Neuronal stem cell (in vitro differentiated cells): ENCODE results near the gene YBEY.

Source experiments
- DNase-seq: peaks from one replicate; pipeline ENCODE4 v3.0.0-alpha.2; 2013; ENCODE audit warnings: low spot score
- H2AFZ ChIP-seq: one replicate; pipeline ENCODE4 v1.6.1; 2013; ENCODE audit warnings: mild to moderate bottlenecking, low read length, inconsistent platforms
- H2AK5ac ChIP-seq: 2 replicates; pipeline ENCODE4 v1.6.1; 2013; ENCODE audit warnings: low read depth, mild to moderate bottlenecking, inconsistent platforms, low read length, moderate library complexity, mixed read lengths
- H2BK120ac ChIP-seq: 2 replicates; pipeline ENCODE4 v1.6.1; 2013; ENCODE audit warnings: low read depth, mild to moderate bottlenecking, inconsistent platforms, low read length, moderate library complexity, mixed read lengths
- H2BK12ac ChIP-seq: one replicate; pipeline ENCODE4 v1.6.1; 2013; ENCODE audit warnings: low read length, inconsistent platforms
- H2BK15ac ChIP-seq: 2 replicates; pipeline ENCODE4 v1.6.1; 2013; ENCODE audit warnings: mild to moderate bottlenecking, low read length, inconsistent platforms, mixed read lengths
- H2BK5ac ChIP-seq: one replicate; pipeline ENCODE4 v1.6.1; 2013; ENCODE audit warnings: inconsistent platforms, mild to moderate bottlenecking, low read length, moderate library complexity
- H3K14ac ChIP-seq: one replicate; pipeline ENCODE4 v1.6.1; 2013; ENCODE audit warnings: low read length, inconsistent platforms
- H3K18ac ChIP-seq: 2 replicates; pipeline ENCODE4 v1.6.1; 2013; ENCODE audit warnings: low read length, inconsistent platforms
- H3K23ac ChIP-seq: 2 replicates; pipeline ENCODE4 v1.6.1; 2013; ENCODE audit warnings: low read depth, mild to moderate bottlenecking, mixed read lengths, low read length, inconsistent platforms; ENCODE audit not compliant: poor library complexity
- H3K27ac ChIP-seq: replicated peaks from 3 replicates; pipeline ENCODE4 v1.5.1; 2013; ENCODE audit warnings: low read length, inconsistent platforms
- H3K27me3 ChIP-seq, 3 experiments: 2 replicates each; pipeline ENCODE4 v1.6.1; 2013; ENCODE audit warnings: low read length in 3 of 3, mild to moderate bottlenecking in 2 of 3, inconsistent platforms in 1 of 3, low read depth in 1 of 3, mixed read lengths in 1 of 3, moderate library complexity in 1 of 3; ENCODE audit not compliant: control insufficient read depth in 3 of 3, insufficient read depth in 3 of 3
- H3K36me3 ChIP-seq, 2 donors: replicated peaks in 1 of 2; 2 replicates each; pipeline ENCODE4 v1.6.1; 2013; ENCODE audit warnings: low read length in 2 of 2; ENCODE audit not compliant: control insufficient read depth in 2 of 2, insufficient read depth in 2 of 2
- H3K4ac ChIP-seq: 2 replicates; pipeline ENCODE4 v1.6.1; 2013; ENCODE audit warnings: inconsistent platforms, mild to moderate bottlenecking, low read length, moderate library complexity
- H3K4me1 ChIP-seq, 2 donors: 1 replicate in 1 of 2; 2 replicates in 1 of 2; pipeline ENCODE4 v1.6.1; 2013; ENCODE audit warnings: low read length in 2 of 2, low read depth in 1 of 2; ENCODE audit not compliant: control insufficient read depth in 2 of 2, insufficient read depth in 1 of 2
- H3K4me2 ChIP-seq: one replicate; pipeline ENCODE4 v1.6.1; 2013; ENCODE audit warnings: mild to moderate bottlenecking, low read length, inconsistent platforms; ENCODE audit not compliant: insufficient read depth, poor library complexity, severe bottlenecking
- H3K4me3 ChIP-seq, 2 donors: 2 replicates each; pipeline ENCODE4 v1.5.1; 2013; ENCODE audit warnings: low read length in 2 of 2, mild to moderate bottlenecking in 2 of 2, inconsistent platforms in 1 of 2, moderate library complexity in 1 of 2
- H3K79me1 ChIP-seq: one replicate; pipeline ENCODE4 v1.6.1; 2013; ENCODE audit warnings: low read depth, mild to moderate bottlenecking, inconsistent platforms, low read length, moderate library complexity
- H3K9ac ChIP-seq: one replicate; pipeline ENCODE4 v1.6.1; 2013; ENCODE audit warnings: mild to moderate bottlenecking, low read depth, low read length, inconsistent platforms; ENCODE audit not compliant: poor library complexity
- H3K9me3 ChIP-seq, 2 donors: replicated peaks in 1 of 2; 2 replicates each; pipeline versions ENCODE3 to v1.6.1; 2013; ENCODE audit warnings: low read length in 2 of 2, mild to moderate bottlenecking in 2 of 2, inconsistent platforms in 1 of 2, low read depth in 1 of 2, mixed read lengths in 1 of 2, moderate library complexity in 1 of 2; ENCODE audit not compliant: control insufficient read depth in 2 of 2, insufficient read depth in 1 of 2
- H4K8ac ChIP-seq: one replicate; pipeline ENCODE4 v1.6.1; 2013; ENCODE audit warnings: low read depth, mild to moderate bottlenecking, inconsistent platforms, low read length, moderate library complexity
- H4K91ac ChIP-seq: one replicate; pipeline ENCODE4 v1.6.1; 2013; ENCODE audit warnings: low read length, low read depth, mild to moderate bottlenecking, inconsistent platforms; ENCODE audit not compliant: poor library complexity
- WGBS, 2 donors: extraction: QIAGEN DNeasy Blood & Tissue Kit; methylation state at CpG; one replicate each; pipeline ENCODE4 v1.1.7; 2013; ENCODE audit warnings: missing lambda C conversion rate in 2 of 2, mixed read lengths in 1 of 2; ENCODE audit not compliant: insufficient read length in 2 of 2, insufficient replicate concordance in 1 of 2; ENCODE audit errors: extremely low coverage in 2 of 2; 5-methylcytosine and 5-hydroxymethylcytosine counted together

Gene YBEY

DNA sequence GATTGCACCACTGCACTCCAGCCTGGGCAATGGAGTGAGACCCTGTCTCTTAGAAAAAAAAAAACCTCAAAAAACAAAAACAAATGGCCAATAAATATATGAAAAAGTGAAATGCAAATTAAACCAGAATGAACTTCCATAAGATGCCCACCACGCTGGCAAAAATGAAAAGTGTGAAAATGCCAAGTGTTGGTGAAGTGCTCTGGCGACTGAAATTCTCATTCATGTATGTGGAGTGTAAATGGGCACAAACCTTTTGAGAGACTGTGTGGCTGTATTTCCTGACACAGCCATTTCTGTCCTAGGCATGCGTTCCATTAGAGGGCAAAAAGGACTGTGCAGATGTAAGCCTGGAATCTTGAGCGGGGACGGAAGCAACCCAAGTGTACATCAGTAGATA, 18.3 kb downstream of the YBEY start:
- no peak overlapping the region for H2AFZ ChIP-seq
- H3K4me3 ChIP-seq, result no peak overlapping the region
- no peak overlapping the region for H3K14ac ChIP-seq
- no peak overlapping the region for H2BK120ac ChIP-seq
- no CpG with 5 or more reads among the region's 5 CpGs for WGBS, 2 donors
- no peak overlapping the region for H3K27ac ChIP-seq
- no peak overlapping the region for H2BK5ac ChIP-seq
- no peak overlapping the region for H3K4ac ChIP-seq
- H2BK12ac ChIP-seq, result no peak overlapping the region
- H3K4me2 ChIP-seq, result no peak overlapping the region
- peaks cover 0 to 2% of the 10 kb centered on the region in 2 donors for H3K9me3 ChIP-seq
- peaks cover 38 to 85% of the 10 kb centered on the region in 2 donors for H3K36me3 ChIP-seq
- H2BK15ac ChIP-seq, result no peak overlapping the region
- H3K18ac ChIP-seq, result no peak overlapping the region
- H4K8ac ChIP-seq, result no peak overlapping the region
- H3K79me1 ChIP-seq, result no peaks in the 10 kb centered on the region
- H3K9ac ChIP-seq, result no peak overlapping the region
- H3K27me3 ChIP-seq, result no peaks in the 10 kb centered on the region
- H3K23ac ChIP-seq, result no peak overlapping the region
- no peak overlapping the region for H2AK5ac ChIP-seq
- H3K4me1 ChIP-seq, result no peaks in the 10 kb centered on the region
- DNase-seq, result no peak
- no peak overlapping the region for H4K91ac ChIP-seq

DNA sequence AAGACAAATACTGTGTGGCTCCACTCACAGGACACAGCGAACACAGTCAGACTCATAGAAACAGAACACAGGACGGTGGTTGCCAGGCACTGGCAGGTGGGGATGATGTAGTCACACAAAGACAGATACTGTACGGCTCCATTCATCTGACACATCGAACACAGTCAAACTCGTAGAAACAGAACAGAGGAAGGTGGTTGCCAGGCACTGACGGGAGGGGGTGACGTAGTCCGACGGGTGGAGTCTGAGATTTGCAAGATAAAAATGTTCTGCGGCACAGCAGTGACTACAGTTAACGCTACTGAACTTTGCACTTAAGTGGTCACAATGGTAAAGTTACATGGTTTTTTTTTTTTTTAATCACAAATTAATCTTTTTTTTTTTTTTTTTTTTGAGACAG, 18.8 kb downstream of the YBEY start:
- WGBS, 2 donors, result no CpG with 5 or more reads among the region's 11 CpGs

GRCh38 chr21:46307625-46308024, 21.5 kb downstream of the YBEY start:
- Histone ChIP-seq H2AFZ (no peak overlapping the region), H3K36me3 (peaks cover 28 to 83% of the 10 kb centered on the region in 2 donors), H2BK12ac (no peak overlapping the region), H3K18ac (no peak overlapping the region), H3K14ac (no peak overlapping the region), H2BK120ac (no peak overlapping the region), H3K9me3 (no peaks in the 10 kb centered on the region), H3K27me3 (no peaks in the 10 kb centered on the region), H2BK15ac (no peak overlapping the region), H3K27ac (no peak overlapping the region), H3K4ac (no peak overlapping the region), H4K91ac (no peak overlapping the region), H4K8ac (no peak overlapping the region), H3K9ac (no peak overlapping the region), H3K23ac (no peak overlapping the region), H3K4me1 (no peaks in the 10 kb centered on the region), H3K4me2 (no peak overlapping the region), H3K79me1 (no peaks in the 10 kb centered on the region), H2AK5ac (no peak overlapping the region), H3K4me3 (no peak overlapping the region), H2BK5ac (no peak overlapping the region)
- no peak for DNase-seq
- no CpG with 5 or more reads among the region's 2 CpGs for WGBS, 2 donors

More for the DNA sequence above, 18.8 kb downstream of the YBEY start:
- Histone ChIP-seq H3K23ac (no peak overlapping the region), H4K8ac (no peak overlapping the region), H2BK120ac (no peak overlapping the region), H3K36me3 (peaks cover 36 to 85% of the 10 kb centered on the region in 2 donors), H3K4me1 (no peaks in the 10 kb centered on the region), H2AFZ (no peak overlapping the region), H2BK12ac (no peak overlapping the region), H3K4ac (no peak overlapping the region), H2AK5ac (no peak overlapping the region), H3K14ac (no peak overlapping the region), H3K4me2 (no peak overlapping the region), H3K27ac (no peak overlapping the region), H3K27me3 (no peaks in the 10 kb centered on the region), H4K91ac (no peak overlapping the region), H2BK5ac (no peak overlapping the region), H3K9me3 (no peaks in the 10 kb centered on the region), H3K79me1 (no peaks in the 10 kb centered on the region), H2BK15ac (no peak overlapping the region), H3K9ac (no peak overlapping the region), H3K4me3 (no peak overlapping the region), H3K18ac (no peak overlapping the region)
- no peak for DNase-seq

DNA sequence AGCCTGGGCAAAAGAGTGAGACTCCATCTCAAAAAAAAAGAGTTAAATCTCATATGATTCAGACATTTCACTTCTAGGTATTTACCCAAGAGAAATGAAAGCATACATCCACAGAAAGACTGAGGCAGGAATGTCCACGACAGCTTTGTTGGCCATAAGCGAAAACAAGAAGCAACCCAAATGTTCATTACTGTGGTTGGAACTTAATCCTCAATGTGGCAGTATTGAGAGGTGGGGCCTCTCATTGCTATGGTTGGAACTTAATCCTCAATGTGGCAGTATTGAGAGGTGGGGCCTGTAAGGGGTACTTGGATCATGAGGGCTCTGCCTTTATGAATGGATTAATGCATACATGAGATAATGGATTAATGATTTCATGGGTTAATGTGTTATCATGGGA, 22.3 kb downstream of the YBEY start:
- H2BK12ac ChIP-seq, result no peak overlapping the region
- no peaks in the 10 kb centered on the region for H3K27me3 ChIP-seq
- peaks cover 2% of the 10 kb centered on the region for H3K79me1 ChIP-seq
- no peak overlapping the region for H3K4ac ChIP-seq
- H3K18ac ChIP-seq, result no peak overlapping the region
- no peak overlapping the region for H3K9ac ChIP-seq
- no peak overlapping the region for H3K4me3 ChIP-seq
- no CpG with 5 or more reads among the region's 2 CpGs for WGBS, 2 donors
- H3K9me3 ChIP-seq, result no peaks in the 10 kb centered on the region
- H3K36me3 ChIP-seq, result peaks cover 33 to 86% of the 10 kb centered on the region in 2 donors
- no peak overlapping the region for H2BK5ac ChIP-seq
- H4K91ac ChIP-seq, result no peak overlapping the region
- H3K4me1 ChIP-seq, result no peaks in the 10 kb centered on the region
- H3K27ac ChIP-seq, result no peak overlapping the region
- H2AFZ ChIP-seq, result no peak overlapping the region
- no peak overlapping the region for H2AK5ac ChIP-seq
- no peak overlapping the region for H3K4me2 ChIP-seq
- no peak overlapping the region for H3K14ac ChIP-seq
- H3K23ac ChIP-seq, result no peak overlapping the region
- no peak overlapping the region for H4K8ac ChIP-seq
- no peak for DNase-seq
- no peak overlapping the region for H2BK15ac ChIP-seq
- H2BK120ac ChIP-seq, result no peak overlapping the region
